Astrocyte (in vitro differentiated cells and primary cell): ENCODE data around the gene HCN3. TPM values are rescaled to one million over a fixed set of nuclear protein-coding genes. Genes with fewer than 3 reads are reported as not detected.

ENCODE experiments used
- DNase-seq: peaks from one replicate; pipeline ENCODE4 v3.0.0-alpha.2; 2010; ENCODE audit warnings: low read depth
- FAIRE-seq: peaks from 2 replicates; lab custom pipeline; 2011; peaks lifted over from hg19 to GRCh38; lab: Jason Lieb, UNC
- H2AFZ ChIP-seq: 2 replicates; pipeline ENCODE4 v1.6.0; 2012; ENCODE audit warnings: low read depth, low read length, inconsistent platforms
- H3K27ac ChIP-seq: 2 replicates; pipeline ENCODE4 v1.5.1; 2011; ENCODE audit warnings: low read depth, low read length, inconsistent platforms
- H3K27me3 ChIP-seq: 2 replicates; pipeline ENCODE4 v1.6.0; 2011; ENCODE audit warnings: low read length, inconsistent platforms; ENCODE audit not compliant: insufficient read depth
- H3K36me3 ChIP-seq: 2 replicates; pipeline ENCODE4 v1.5.1; 2011; ENCODE audit warnings: low read length, inconsistent platforms; ENCODE audit not compliant: insufficient read depth
- H3K4me1 ChIP-seq: 2 replicates; pipeline ENCODE4 v1.5.1; 2011; ENCODE audit warnings: low read length, inconsistent platforms; ENCODE audit not compliant: insufficient read depth
- H3K4me2 ChIP-seq: 2 replicates; pipeline ENCODE4 v1.6.0; 2012; ENCODE audit warnings: low read length, inconsistent platforms
- H3K4me3 ChIP-seq: 2 replicates; pipeline ENCODE4 v1.5.1; 2011; ENCODE audit warnings: low read depth, mild to moderate bottlenecking, low read length, inconsistent platforms; ENCODE audit not compliant: insufficient read depth
- H3K79me2 ChIP-seq: 2 replicates; pipeline ENCODE4 v1.6.0; 2012; ENCODE audit warnings: mild to moderate bottlenecking, low read length, inconsistent platforms; ENCODE audit not compliant: insufficient read depth
- H3K9ac ChIP-seq: 2 replicates; pipeline ENCODE4 v1.6.0; 2012; ENCODE audit warnings: mild to moderate bottlenecking, low read length, inconsistent platforms
- H3K9me3 ChIP-seq: 2 replicates; pipeline ENCODE4 v1.5.1; 2012; ENCODE audit warnings: low read depth, mild to moderate bottlenecking, low read length, inconsistent platforms; ENCODE audit not compliant: insufficient read depth
- H4K20me1 ChIP-seq: 2 replicates; pipeline ENCODE4 v1.6.0; 2012; ENCODE audit warnings: low read length, inconsistent platforms; ENCODE audit not compliant: insufficient read depth
- H3K27ac Mint-ChIP-seq: one replicate; pipeline ENCODE4 v1.8.0; 2021; ENCODE audit warnings: mild to moderate bottlenecking, mixed read lengths; ENCODE audit not compliant: unreplicated experiment
- H3K27me3 Mint-ChIP-seq: one replicate; pipeline ENCODE4 v1.8.0; 2021; ENCODE audit warnings: low read depth, mixed read lengths; ENCODE audit not compliant: unreplicated experiment
- H3K36me3 Mint-ChIP-seq: one replicate; pipeline ENCODE4 v1.8.0; 2021; ENCODE audit warnings: low read depth, mixed read lengths; ENCODE audit not compliant: unreplicated experiment
- H3K4me1 Mint-ChIP-seq: one replicate; pipeline ENCODE4 v1.8.0; 2021; ENCODE audit warnings: low read depth, mixed read lengths; ENCODE audit not compliant: unreplicated experiment
- H3K4me3 Mint-ChIP-seq: one replicate; pipeline ENCODE4 v1.8.0; 2021; ENCODE audit warnings: mild to moderate bottlenecking, moderate library complexity, mixed read lengths; ENCODE audit not compliant: unreplicated experiment
- H3K9me3 Mint-ChIP-seq: one replicate; pipeline ENCODE4 v1.8.0; 2021; ENCODE audit warnings: mild to moderate bottlenecking, mixed read lengths; ENCODE audit not compliant: unreplicated experiment
- CTCF ChIP-seq: IDR thresholded peaks from 2 replicates; pipeline ENCODE4 v1.5.1; 2011; ENCODE audit warnings: low read depth, mild to moderate bottlenecking, inconsistent platforms, low read length, moderate library complexity; ENCODE audit not compliant: insufficient read depth
- EZH2 ChIP-seq: IDR thresholded peaks from 2 replicates; pipeline ENCODE4 v1.6.1; 2012; ENCODE audit warnings: mild to moderate bottlenecking, low read length, inconsistent platforms; ENCODE audit not compliant: insufficient read depth
- total RNA-seq: library from RNA; stranded (reverse); gene quantifications from 2 replicates; pipeline ENCODE4 v1.2.1, GENCODE V29; 2021

The HCN3 gene
- total RNA-seq, 1 donor from 2014 or later = 3.6 TPM

- no peak overlapping the region for H3K4me3 Mint-ChIP-seq
- Histone ChIP-seq H3K9me3 (no peaks in the 10 kb centered on the region), H4K20me1 (no peaks in the 10 kb centered on the region), H3K4me1 (no peaks in the 10 kb centered on the region), H3K9ac (no peak overlapping the region), H3K36me3 (peaks cover 41% of the 10 kb centered on the region), H3K4me2 (no peak overlapping the region), H2AFZ (no peak overlapping the region), H3K79me2 (no peaks in the 10 kb centered on the region), H3K4me3 (no peak overlapping the region), H3K27me3 (no peaks in the 10 kb centered on the region), H3K27ac (no peak overlapping the region)
- H3K27me3 Mint-ChIP-seq = no peaks in the 10 kb centered on the region
- no peaks in the 10 kb centered on the region for H3K9me3 Mint-ChIP-seq
- no peak overlapping the region for H3K27ac Mint-ChIP-seq
- FAIRE-seq (no peak), DNase-seq (no peak)
- TF ChIP-seq CTCF (no peak), EZH2 (no peak)
- no peaks in the 10 kb centered on the region for H3K4me1 Mint-ChIP-seq
- H3K36me3 Mint-ChIP-seq = peaks cover 12% of the 10 kb centered on the region
Measured at GRCh38 chr1:155334962-155335361, 57.7 kb downstream of the HCN3 start.

Other genes starting within 250 kb of the HCN3 start
- gene DCST2, start 243.7 kb upstream of the HCN3 start, total RNA-seq = 0.34 and 0.36 TPM in 2 replicates
- gene DCST1, start 243.6 kb upstream of the HCN3 start, total RNA-seq = not detected in 2 replicates
- gene ADAM15, start 226.1 kb upstream of the HCN3 start, total RNA-seq = 66.8 and 68.3 TPM in 2 replicates
- gene EFNA4, start 213.7 kb upstream of the HCN3 start, total RNA-seq = 11.8 TPM in 2 replicates
- gene EFNA3, start 198.6 kb upstream of the HCN3 start, total RNA-seq = 2.9 and 3.4 TPM in 2 replicates
- gene EFNA1, start 149.6 kb upstream of the HCN3 start, total RNA-seq = 11.3 and 16.4 TPM in 2 replicates
- gene SLC50A1, start 141.6 kb upstream of the HCN3 start, total RNA-seq = 22.8 and 25.4 TPM in 2 replicates
- gene DPM3, start 136.9 kb upstream of the HCN3 start, total RNA-seq = 31.0 and 36.2 TPM in 2 replicates
- 161 TPM in 2 replicates for gene KRTCAP2, start 104.2 kb upstream of the HCN3 start, total RNA-seq
- gene TRIM46, start 103.6 kb upstream of the HCN3 start, total RNA-seq = 13.2 and 13.6 TPM in 2 replicates
- 153 and 162 TPM in 2 replicates for gene THBS3, start 69.6 kb upstream of the HCN3 start, total RNA-seq
- gene MTX1, start 68.8 kb upstream of the HCN3 start, total RNA-seq = 39.8 and 41.8 TPM in 2 replicates
- 51.1 and 51.7 TPM in 2 replicates for gene ENTREP3, start 22.0 kb upstream of the HCN3 start, total RNA-seq
- gene SCAMP3, start 15.1 kb upstream of the HCN3 start, total RNA-seq = 68.9 and 70.3 TPM in 2 replicates
- 31.7 and 36.1 TPM in 2 replicates for gene CLK2, start 4.0 kb upstream of the HCN3 start, total RNA-seq
- gene PKLR, start 24.0 kb downstream of the HCN3 start, total RNA-seq = not detected in 2 replicates
- gene FDPS, start 31.4 kb downstream of the HCN3 start, total RNA-seq = 153 and 217 TPM in 2 replicates
- gene RUSC1, start 43.4 kb downstream of the HCN3 start, total RNA-seq = 48.0 and 48.7 TPM in 2 replicates